22Rv1 (cell line): ENCODE data around the gene TMEM208.

Experiments used
- ZFX ChIP-seq: fragments of 450-650 bp; IDR thresholded peaks from 2 replicates; pipeline ENCODE4 v1.6.1; 2017; ENCODE audit warnings: antibody characterized with exemption, borderline replicate concordance
- TF ChIP-seq, protein P1 (sequence below): fragments of 450-650 bp; IDR thresholded peaks from 2 replicates; pipeline ENCODE4 v1.5.1; 2017; ENCODE audit warnings: mild to moderate bottlenecking

DNA sequence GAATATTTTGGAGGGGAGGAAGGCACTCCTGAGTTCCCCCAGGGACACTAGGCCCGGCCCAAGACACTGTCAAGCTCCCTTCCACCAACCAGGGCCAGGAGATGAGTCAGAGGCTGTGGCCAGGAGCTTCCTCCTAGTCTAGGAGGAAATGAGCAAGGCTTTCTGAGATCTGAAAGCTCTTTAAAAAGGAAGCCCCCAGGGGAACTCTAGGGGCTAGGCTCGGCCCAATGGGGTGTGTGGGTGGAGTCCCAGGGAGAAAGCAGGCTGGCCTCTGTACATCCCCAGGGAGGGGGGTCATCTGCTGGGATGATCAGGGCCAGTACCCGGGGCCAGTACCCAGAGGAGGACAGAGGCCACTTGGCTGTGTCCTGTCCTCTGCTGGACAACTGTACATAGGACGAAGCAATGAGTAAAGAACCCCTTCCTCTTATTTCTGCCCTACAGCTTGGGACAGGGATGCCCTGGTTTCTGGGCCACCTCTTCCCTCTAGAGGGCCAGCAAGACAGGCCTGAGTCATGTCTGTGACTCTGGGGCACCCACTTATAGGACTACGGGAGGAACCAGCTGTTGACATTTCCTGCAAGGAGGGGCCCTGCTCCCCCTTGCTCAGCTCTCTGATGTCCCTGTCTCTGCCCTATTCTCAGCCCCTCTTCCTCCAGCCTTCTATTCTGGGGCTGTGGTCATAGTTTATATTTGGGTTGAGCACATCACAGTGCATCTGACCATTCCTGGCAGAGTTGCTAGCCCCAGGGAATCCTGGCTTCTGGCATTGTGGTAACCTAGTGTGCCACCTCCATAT lies 17.7 kb downstream of the TMEM208 start:
- TF ChIP-seq, protein P1, sequence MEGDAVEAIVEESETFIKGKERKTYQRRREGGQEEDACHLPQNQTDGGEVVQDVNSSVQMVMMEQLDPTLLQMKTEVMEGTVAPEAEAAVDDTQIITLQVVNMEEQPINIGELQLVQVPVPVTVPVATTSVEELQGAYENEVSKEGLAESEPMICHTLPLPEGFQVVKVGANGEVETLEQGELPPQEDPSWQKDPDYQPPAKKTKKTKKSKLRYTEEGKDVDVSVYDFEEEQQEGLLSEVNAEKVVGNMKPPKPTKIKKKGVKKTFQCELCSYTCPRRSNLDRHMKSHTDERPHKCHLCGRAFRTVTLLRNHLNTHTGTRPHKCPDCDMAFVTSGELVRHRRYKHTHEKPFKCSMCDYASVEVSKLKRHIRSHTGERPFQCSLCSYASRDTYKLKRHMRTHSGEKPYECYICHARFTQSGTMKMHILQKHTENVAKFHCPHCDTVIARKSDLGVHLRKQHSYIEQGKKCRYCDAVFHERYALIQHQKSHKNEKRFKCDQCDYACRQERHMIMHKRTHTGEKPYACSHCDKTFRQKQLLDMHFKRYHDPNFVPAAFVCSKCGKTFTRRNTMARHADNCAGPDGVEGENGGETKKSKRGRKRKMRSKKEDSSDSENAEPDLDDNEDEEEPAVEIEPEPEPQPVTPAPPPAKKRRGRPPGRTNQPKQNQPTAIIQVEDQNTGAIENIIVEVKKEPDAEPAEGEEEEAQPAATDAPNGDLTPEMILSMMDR, result no peak
- TF ChIP-seq ZFX, result no peak
